ENCODE data around the gene ZFAND3. TPM values are rescaled to one million over a fixed set of nuclear protein-coding genes. Genes with fewer than 3 reads are reported as not detected.

ZFAND3 gene
- total RNA-seq, 1 donor from 2014 or later = 32.7 TPM

DNA sequence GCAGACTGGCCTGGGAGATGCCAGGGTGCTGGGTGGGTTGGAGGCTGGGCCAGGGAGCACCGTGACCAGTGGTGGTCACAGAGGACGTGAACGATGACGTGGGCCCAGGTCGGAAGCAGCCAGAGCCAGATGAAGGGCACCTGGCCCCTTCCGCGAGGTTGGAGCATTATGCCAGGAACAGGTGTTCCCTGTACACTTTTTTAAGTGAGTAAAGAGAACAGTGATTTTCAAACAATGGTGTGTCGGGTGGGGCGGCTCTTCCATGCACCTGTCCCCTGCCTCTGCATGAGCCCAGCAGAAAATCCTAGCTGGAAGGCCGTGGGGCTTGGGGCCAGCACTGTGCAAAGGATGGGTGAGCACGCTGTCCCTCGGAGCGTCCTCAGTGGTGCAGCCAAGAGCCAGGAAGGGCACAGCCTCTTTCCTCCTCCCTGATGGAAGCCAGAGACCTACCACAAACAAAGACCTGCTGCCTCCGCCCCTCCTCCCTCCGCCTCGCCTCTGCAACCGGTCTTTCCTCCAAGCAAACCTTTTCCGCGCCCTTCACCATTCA lies 350.5 kb downstream of the ZFAND3 start:
- H3K36me3 ChIP-seq = peaks cover 0 to 4% of the 10 kb centered on the region in 2 donors
- no peaks in the 10 kb centered on the region for H3K4me1 ChIP-seq
- DNase-seq (ENCODE audit: low spot score in 2 of 2) = no peak
- no peak overlapping the region for H3K4me3 ChIP-seq
- H3K27ac ChIP-seq = no peak overlapping the region
- H3K9me3 ChIP-seq = no peaks in the 10 kb centered on the region
- no peaks in the 10 kb centered on the region for H3K27me3 ChIP-seq
- intact Hi-C loops (cut with DNase I) = no loop called here
- TF ChIP-seq, protein P1, sequence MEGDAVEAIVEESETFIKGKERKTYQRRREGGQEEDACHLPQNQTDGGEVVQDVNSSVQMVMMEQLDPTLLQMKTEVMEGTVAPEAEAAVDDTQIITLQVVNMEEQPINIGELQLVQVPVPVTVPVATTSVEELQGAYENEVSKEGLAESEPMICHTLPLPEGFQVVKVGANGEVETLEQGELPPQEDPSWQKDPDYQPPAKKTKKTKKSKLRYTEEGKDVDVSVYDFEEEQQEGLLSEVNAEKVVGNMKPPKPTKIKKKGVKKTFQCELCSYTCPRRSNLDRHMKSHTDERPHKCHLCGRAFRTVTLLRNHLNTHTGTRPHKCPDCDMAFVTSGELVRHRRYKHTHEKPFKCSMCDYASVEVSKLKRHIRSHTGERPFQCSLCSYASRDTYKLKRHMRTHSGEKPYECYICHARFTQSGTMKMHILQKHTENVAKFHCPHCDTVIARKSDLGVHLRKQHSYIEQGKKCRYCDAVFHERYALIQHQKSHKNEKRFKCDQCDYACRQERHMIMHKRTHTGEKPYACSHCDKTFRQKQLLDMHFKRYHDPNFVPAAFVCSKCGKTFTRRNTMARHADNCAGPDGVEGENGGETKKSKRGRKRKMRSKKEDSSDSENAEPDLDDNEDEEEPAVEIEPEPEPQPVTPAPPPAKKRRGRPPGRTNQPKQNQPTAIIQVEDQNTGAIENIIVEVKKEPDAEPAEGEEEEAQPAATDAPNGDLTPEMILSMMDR (IDR thresholded peaks at IDR 0.05) = no peak

DNA sequence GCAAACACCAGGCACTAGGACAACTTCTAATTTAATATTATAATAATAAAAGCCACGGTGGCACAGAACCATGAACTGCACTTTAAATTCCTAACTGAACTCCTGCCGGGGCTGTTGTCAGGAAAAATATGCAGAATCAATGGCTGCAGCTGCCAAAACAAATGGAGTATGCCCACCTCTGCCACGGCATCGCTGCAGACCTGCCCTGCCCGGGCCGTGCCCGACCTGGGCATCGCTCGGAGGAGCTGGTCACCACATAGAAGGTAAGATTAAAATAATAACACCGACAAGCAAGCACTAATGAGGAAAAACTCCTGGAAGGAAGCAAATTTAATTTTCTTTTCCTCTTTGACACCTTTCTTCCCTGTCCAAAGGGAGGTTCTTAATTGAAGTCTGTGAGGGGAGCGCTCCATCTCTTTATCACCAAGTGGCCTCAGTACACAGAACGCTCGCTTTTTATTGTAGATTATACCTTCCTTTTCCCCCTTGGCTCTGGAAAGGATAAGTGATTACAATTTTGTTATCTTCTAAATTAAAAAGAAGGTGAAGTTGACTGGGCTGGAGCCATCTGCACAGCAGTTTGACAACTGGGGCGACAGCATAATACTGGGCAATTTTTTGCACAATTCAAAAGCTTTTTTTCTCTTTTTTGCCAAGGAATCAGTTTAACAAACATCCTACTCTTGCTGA lies 351.3 kb downstream of the ZFAND3 start:
- no peak for DNase-seq (ENCODE audit: low spot score in 2 of 2)
- no peak overlapping the region for H3K27ac ChIP-seq
- H3K36me3 ChIP-seq = peaks cover 0 to 4% of the 10 kb centered on the region in 2 donors
- H3K4me1 ChIP-seq = no peaks in the 10 kb centered on the region
- H3K4me3 ChIP-seq = no peak overlapping the region
- TF ChIP-seq, protein P1 (IDR thresholded peaks at IDR 0.05) = no peak
- no peaks in the 10 kb centered on the region for H3K9me3 ChIP-seq
- no peaks in the 10 kb centered on the region for H3K27me3 ChIP-seq
- intact Hi-C loops (cut with DNase I) = no loop called here

DNA sequence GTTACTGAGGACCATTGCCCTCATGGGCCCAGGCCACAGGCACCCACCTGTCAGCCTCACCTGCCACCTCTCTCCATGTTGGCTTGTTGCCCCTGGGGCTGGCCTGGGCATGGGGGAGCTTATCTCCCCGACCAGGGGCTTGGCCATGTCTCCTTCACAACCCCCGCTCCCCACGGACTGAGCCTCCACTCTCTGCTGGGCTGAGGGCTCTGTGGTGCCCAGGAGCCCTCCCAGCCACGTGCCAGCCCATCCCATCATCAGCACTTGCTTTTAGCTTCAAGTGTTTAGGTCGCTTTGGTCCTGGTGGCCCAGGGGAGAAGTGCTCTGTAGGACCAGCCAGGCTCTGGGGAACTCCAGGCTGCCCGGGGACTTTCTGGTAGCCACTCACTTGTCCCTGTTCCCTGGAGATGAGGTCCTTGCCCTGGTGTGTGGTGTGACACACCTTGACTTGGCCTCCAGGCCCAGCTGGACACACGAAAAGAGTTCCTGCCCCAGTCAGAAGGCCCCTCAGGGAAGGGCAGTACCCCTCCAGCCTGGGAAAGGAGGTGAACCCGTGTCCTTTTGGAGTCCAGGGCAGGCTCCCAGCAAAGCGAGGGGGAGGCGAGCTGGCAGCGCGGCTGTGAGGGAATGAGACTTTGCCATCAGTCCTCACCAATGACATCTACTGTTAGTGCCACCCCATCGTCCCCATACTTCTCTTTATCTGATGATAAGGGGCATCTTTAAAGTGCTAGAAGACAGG lies 352.6 kb downstream of the ZFAND3 start:
- no peak for DNase-seq (ENCODE audit: low spot score in 2 of 2)
- TF ChIP-seq, protein P1 (IDR thresholded peaks at IDR 0.05) = no peak
- intact Hi-C loops (cut with DNase I) = no loop called here

DNA sequence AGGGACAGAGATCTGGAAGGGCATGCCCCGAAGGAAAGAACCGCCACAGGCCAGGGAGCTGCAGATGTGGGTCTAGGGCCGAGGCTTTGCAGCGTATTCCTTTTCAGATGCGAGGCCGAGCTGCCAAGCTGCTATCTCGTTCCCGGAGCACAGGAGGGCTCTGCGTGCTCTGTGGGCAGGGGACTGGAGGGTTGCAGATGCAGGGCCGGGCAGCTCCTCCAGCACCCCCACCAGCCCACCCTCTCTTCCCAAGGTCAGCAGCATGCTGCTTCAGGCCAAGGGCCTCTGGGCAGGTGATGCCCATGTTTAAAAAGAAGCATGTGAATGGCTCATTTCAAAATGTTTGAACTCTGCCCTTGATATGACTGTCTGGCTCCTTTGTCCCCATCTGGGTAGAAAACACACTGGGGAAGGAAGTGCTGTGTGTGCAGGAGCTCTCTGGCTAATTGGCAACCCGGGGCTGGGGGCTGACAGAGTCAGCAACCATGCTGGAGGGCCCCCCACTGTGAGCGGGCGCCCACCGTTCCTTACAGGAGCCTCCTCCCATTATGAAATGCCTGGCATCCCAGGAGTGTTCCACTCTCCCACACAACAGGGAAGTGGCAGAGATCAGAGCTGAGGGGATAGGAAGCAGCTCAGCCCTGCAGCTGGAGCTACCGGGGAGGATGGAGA lies 353.3 kb downstream of the ZFAND3 start:
- TF ChIP-seq, protein P1 (IDR thresholded peaks at IDR 0.05) = no peak
- intact Hi-C loops (cut with DNase I) = no loop called here
- Histone ChIP-seq H3K36me3 (peaks cover 0 to 4% of the 10 kb centered on the region in 2 donors), H3K27ac (no peak overlapping the region), H3K9me3 (no peaks in the 10 kb centered on the region), H3K4me1 (no peaks in the 10 kb centered on the region), H3K27me3 (no peaks in the 10 kb centered on the region), H3K4me3 (no peak overlapping the region)
- no peak for DNase-seq (ENCODE audit: low spot score in 2 of 2)

More for the DNA sequence above, 352.6 kb downstream of the ZFAND3 start:
- no peak overlapping the region for H3K27ac ChIP-seq
- peaks cover 0 to 4% of the 10 kb centered on the region in 2 donors for H3K36me3 ChIP-seq
- H3K27me3 ChIP-seq = no peaks in the 10 kb centered on the region
- H3K9me3 ChIP-seq = no peaks in the 10 kb centered on the region
- H3K4me3 ChIP-seq = no peak overlapping the region
- H3K4me1 ChIP-seq = no peaks in the 10 kb centered on the region

DNA sequence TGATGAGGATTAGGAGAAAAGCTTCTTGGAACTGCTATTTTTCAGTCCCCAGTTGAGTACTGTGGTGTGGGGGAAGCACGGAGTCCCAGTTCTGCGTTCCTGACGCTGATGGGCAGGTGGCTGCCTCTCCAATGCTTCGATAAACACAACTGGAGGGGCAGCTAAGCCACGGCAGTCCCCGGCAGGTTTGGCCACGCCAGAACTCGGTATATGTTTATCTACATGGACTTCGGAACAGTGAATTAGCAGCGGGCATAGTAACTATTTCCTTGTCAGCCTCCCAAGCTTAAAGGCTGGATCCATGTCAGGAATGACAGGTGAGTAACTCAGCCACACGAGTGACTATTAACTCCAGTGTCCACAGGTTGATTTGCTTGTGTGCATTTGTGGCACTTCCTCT lies 354.4 kb downstream of the ZFAND3 start:
- no peak for DNase-seq (ENCODE audit: low spot score in 2 of 2)
- intact Hi-C loops (cut with DNase I) = no loop called here
- no peak overlapping the region for H3K27ac ChIP-seq
- H3K4me3 ChIP-seq = no peak overlapping the region
- no peaks in the 10 kb centered on the region for H3K4me1 ChIP-seq
- H3K9me3 ChIP-seq = no peaks in the 10 kb centered on the region
- TF ChIP-seq, protein P1 (IDR thresholded peaks at IDR 0.05) = no peak
- no peaks in the 10 kb centered on the region for H3K27me3 ChIP-seq
- H3K36me3 ChIP-seq = peaks cover 0 to 4% of the 10 kb centered on the region in 2 donors

Data from ascending aorta (tissue), 2 donors.